ENCODE data around the gene RXRA.

GRCh38 chr9:134462318-134462717 lies 136.1 kb downstream of the RXRA start:
- TF ChIP-seq CTCF (IDR thresholded peaks at IDR 0.05) (no peak), POLR2A (IDR thresholded peaks at IDR 0.05) (no peak)
